HG02571 (cell line): ENCODE data around the gene IL5RA.
A peak's percentile ranks its signal among the peaks of the same experiment; 100 is the strongest.

ENCODE experiments used
- ATAC-seq: cut with Tn5 transposase; IDR thresholded peaks from one replicate; pipeline ENCODE4 v1.9.1; 2021; ENCODE audit warnings: mild to moderate bottlenecking, moderate library complexity; ENCODE audit not compliant: unreplicated experiment

IL5RA gene

GRCh38 chr3:3110299-3110630, at the start of gene IL5RA:
Gene IL5RA (minus strand): TSS chr3:3110374. CDS start chr3:3104984, 5,390 bp downstream.
- ATAC-seq = no peak

GRCh38 chr3:3157484-3157883, 47.3 kb upstream of the IL5RA start:
- no peak for ATAC-seq

- ATAC-seq = no peak
These were observed 44.9 kb upstream of the IL5RA start for GRCh38 chr3:3154879-3155610.

GRCh38 chr3:3151513-3151912, 41.3 kb upstream of the IL5RA start:
- no peak for ATAC-seq

- ATAC-seq = no peak
These were observed 39.4 kb upstream of the IL5RA start for GRCh38 chr3:3149560-3149959.

GRCh38 chr3:3145831-3146230, 35.7 kb upstream of the IL5RA start:
- ATAC-seq = no peak

GRCh38 chr3:3141939-3142338, 31.8 kb upstream of the IL5RA start:
- ATAC-seq = no peak

GRCh38 chr3:3137526-3137925, 27.4 kb upstream of the IL5RA start:
- no peak for ATAC-seq

- no peak for ATAC-seq
These were observed 24.7 kb upstream of the IL5RA start for GRCh38 chr3:3134750-3135448.

GRCh38 chr3:3133500-3133899, 23.3 kb upstream of the IL5RA start:
- ATAC-seq = no peak

- ATAC-seq = no peak
These were observed 19.4 kb upstream of the IL5RA start for GRCh38 chr3:3129579-3129978.

GRCh38 chr3:3127432-3128010, 17.3 kb upstream of the IL5RA start:
- peak; percentile 28 for ATAC-seq

GRCh38 chr3:3126477-3127431, 16.6 kb upstream of the IL5RA start, which contains the start of gene TRNT1:
Gene TRNT1 (plus strand): TSS chr3:3126940. CDS start chr3:3129041, 2,101 bp downstream.
- ATAC-seq = peak; percentile 91

- ATAC-seq = no peak
These were observed 15.8 kb upstream of the IL5RA start for GRCh38 chr3:3125977-3126376.

GRCh38 chr3:3119393-3119851, 9.2 kb upstream of the IL5RA start:
- no peak for ATAC-seq

GRCh38 chr3:3117651-3118050, 7.5 kb upstream of the IL5RA start:
- ATAC-seq = no peak

- no peak for ATAC-seq
These were observed 3.0 kb upstream of the IL5RA start for GRCh38 chr3:3113042-3113709.

- ATAC-seq = no peak
These were observed 681 bp upstream of the IL5RA start for GRCh38 chr3:3110749-3111361.

- ATAC-seq = no peak
These were observed 521 bp downstream of the IL5RA start for GRCh38 chr3:3109407-3110298.
